ENCODE measurements around the gene RFC3.

Gene RFC3

DNA sequence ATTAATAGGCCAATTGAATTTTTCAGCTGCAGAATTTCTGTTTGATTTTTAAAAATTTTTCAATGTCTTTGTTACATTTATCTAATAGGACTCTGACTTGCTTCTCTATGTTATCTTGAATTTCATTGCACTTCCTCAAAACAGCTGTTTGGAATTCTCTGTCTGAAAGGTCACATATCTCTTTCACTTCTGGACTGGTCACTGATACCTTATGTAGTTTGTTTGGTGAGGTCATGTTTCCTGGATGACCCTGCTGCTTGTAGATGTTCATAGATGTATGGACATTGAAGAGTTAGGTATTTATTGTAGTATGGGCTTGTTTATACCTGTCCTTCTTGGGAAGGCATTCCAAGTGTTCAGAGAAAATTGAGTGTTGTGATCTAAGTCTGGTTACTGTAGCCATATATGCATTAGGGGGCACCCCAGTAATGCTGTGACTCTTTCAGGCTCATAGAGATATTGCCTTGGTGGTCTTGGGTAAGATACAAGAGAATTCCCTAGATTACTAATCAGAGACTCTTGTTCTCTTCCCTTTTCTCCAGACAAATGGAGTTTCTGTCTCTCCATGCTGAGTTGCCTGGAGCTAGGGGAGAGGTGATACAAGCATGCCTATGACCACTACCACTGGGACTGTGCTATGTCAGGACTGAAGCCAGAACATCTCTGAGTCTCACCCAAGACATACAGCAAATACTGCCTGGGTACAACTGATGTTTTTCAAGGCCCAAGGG is 27.8 kb downstream of the RFC3 start:
- Histone ChIP-seq H3K4me3 (ENCODE audit: low read depth in 1 of 2, low read length in 1 of 2) (no peak overlapping the region), H3K27ac (no peak overlapping the region), H3K27me3 (no peaks in the 10 kb centered on the region), H3K9me3 (no peaks in the 10 kb centered on the region), H3K4me1 (ENCODE audit: control insufficient read depth in 1 of 2, insufficient read depth in 1 of 2, low read depth in 1 of 2, low read length in 1 of 2) (no peaks in the 10 kb centered on the region), H3K36me3 (peaks cover 14% of the 10 kb centered on the region)
- TF ChIP-seq, protein P1, sequence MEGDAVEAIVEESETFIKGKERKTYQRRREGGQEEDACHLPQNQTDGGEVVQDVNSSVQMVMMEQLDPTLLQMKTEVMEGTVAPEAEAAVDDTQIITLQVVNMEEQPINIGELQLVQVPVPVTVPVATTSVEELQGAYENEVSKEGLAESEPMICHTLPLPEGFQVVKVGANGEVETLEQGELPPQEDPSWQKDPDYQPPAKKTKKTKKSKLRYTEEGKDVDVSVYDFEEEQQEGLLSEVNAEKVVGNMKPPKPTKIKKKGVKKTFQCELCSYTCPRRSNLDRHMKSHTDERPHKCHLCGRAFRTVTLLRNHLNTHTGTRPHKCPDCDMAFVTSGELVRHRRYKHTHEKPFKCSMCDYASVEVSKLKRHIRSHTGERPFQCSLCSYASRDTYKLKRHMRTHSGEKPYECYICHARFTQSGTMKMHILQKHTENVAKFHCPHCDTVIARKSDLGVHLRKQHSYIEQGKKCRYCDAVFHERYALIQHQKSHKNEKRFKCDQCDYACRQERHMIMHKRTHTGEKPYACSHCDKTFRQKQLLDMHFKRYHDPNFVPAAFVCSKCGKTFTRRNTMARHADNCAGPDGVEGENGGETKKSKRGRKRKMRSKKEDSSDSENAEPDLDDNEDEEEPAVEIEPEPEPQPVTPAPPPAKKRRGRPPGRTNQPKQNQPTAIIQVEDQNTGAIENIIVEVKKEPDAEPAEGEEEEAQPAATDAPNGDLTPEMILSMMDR (IDR thresholded peaks at IDR 0.05), result no peak

DNA sequence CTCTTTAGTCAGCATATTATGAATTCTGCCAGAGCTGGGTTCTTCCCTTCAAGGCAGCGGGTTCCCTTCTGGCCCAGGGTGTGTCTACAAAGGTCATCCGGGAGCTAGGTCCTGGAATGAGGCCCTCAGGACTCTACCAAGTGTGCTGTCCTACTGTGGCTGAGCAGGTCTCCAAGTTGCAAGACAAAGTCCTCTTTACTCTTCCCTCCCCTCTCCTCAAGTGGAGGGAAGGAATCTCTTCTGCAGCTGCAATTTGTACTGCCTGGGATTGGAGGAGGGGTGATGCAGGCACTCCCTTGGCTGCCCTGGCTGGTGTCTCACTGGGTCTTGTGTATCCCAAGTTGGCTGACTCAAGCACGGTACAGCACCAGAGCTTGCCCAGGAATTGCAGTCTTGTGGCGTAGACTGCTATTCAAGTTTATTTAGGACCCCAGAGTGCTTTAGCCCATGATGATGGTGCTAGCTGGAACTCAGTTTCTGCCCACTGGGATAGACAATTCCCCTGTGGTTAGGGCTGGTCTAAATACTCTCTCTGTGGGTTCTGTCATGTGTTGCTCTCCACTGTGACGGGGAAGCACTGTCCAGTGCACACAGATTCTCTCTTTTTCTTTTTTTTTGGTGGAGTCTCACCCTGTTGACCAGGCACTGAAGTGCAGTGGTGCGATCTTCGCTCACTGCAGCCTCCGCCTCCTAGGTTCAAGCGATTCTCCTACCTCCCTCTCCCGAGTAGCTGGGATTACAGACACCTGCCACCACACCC is 28.5 kb downstream of the RFC3 start:
- H3K27me3 ChIP-seq, result no peaks in the 10 kb centered on the region
- H3K36me3 ChIP-seq, result peaks cover 9% of the 10 kb centered on the region
- no peak overlapping the region for H3K4me3 ChIP-seq (ENCODE audit: low read depth in 1 of 2, low read length in 1 of 2)
- H3K27ac ChIP-seq, result no peak overlapping the region
- no peaks in the 10 kb centered on the region for H3K9me3 ChIP-seq
- TF ChIP-seq, protein P1 (IDR thresholded peaks at IDR 0.05), result no peak
- no peaks in the 10 kb centered on the region for H3K4me1 ChIP-seq (ENCODE audit: control insufficient read depth in 1 of 2, insufficient read depth in 1 of 2, low read depth in 1 of 2, low read length in 1 of 2)

DNA sequence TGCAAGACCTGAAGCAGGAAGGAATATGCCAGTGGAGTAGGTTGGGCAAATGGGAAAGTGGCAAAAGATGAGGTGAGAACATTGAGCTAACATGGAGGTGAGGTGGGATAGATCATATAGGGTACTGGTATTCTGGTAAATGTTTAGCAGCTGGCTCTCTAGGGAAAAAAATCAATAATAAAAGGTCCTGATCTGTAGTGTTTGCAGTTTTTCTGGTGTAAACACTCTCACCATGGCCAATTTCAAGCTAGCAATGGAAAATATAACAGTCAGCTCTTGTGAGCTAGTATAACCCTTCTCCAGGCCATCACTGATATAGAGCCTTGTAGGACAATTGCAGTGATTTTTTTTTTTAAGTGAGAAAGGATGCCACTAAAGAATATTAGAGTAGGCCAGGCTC is 31.3 kb downstream of the RFC3 start:
- H3K4me1 ChIP-seq (ENCODE audit: control insufficient read depth in 1 of 2, insufficient read depth in 1 of 2, low read depth in 1 of 2, low read length in 1 of 2), result no peaks in the 10 kb centered on the region
- H3K9me3 ChIP-seq, result no peaks in the 10 kb centered on the region
- no peak overlapping the region for H3K27ac ChIP-seq
- TF ChIP-seq, protein P1 (IDR thresholded peaks at IDR 0.05), result no peak
- peaks cover 9% of the 10 kb centered on the region for H3K36me3 ChIP-seq
- H3K27me3 ChIP-seq, result no peaks in the 10 kb centered on the region
- H3K4me3 ChIP-seq (ENCODE audit: low read depth in 1 of 2, low read length in 1 of 2), result no peak overlapping the region

DNA sequence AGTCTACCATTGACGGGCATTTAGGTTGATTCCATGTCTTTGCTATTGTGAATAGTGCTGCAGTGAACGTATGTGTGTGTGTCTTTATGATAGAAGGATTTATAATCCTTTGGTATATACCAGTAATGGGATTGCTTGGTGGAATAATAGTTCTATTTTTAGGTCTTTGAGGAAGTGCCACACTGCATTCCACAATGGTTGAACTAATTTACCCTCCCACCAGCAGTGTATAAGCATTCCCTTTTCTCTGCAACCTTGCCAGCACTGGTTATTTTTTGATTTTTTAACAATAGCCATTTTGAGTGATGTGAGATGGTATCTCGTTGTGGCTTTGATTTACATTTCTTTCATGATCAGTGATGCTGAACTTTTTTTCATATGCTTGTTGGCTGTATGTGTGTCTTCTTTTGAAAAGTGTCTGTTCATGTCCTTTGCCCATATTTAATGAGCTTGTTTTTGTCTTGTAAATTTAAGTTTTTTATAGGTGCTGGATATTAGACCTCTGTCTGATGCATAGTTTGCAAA is 37.5 kb downstream of the RFC3 start:
- TF ChIP-seq, protein P1 (IDR thresholded peaks at IDR 0.05), result no peak
- Histone ChIP-seq H3K36me3 (no peaks in the 10 kb centered on the region), H3K4me1 (ENCODE audit: control insufficient read depth in 1 of 2, insufficient read depth in 1 of 2, low read depth in 1 of 2, low read length in 1 of 2) (no peaks in the 10 kb centered on the region), H3K27me3 (no peaks in the 10 kb centered on the region), H3K27ac (no peak overlapping the region), H3K9me3 (no peaks in the 10 kb centered on the region), H3K4me3 (ENCODE audit: low read depth in 1 of 2, low read length in 1 of 2) (no peak overlapping the region)

DNA sequence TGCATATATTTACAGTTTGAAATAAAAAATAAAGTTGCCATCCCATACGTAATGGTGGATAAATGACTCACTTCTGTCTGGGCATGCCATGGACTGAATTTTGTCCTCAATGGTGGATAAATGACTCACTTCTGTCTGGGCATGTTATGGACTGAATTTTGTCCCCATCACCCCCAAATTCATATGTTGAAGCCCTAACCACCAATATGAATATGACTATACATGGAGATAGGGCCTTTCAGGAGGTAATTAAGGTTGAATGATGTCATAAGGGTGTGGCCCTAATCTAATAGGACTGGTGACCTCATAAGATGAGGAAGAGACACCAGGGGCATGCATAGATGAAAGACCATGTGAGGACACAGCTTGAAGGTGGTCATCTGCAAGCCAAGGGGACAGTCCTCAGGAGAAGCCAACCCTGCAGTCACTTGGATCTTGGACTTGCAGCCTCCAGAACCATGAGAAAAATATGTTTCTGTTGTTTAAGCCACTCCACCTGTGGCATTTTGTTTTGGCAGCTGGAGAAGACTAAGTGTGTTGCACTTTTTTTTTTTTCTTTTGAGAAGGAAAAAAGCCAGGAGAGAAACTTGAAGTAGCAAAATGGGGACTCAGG is 41.8 kb downstream of the RFC3 start:
- no peak overlapping the region for H3K27ac ChIP-seq

More for the DNA sequence above, 41.8 kb downstream of the RFC3 start:
- TF ChIP-seq, protein P1 (IDR thresholded peaks at IDR 0.05), result no peak
- Histone ChIP-seq H3K27me3 (no peaks in the 10 kb centered on the region), H3K4me3 (ENCODE audit: low read depth in 1 of 2, low read length in 1 of 2) (no peak overlapping the region), H3K9me3 (no peaks in the 10 kb centered on the region), H3K4me1 (ENCODE audit: control insufficient read depth in 1 of 2, insufficient read depth in 1 of 2, low read depth in 1 of 2, low read length in 1 of 2) (no peaks in the 10 kb centered on the region), H3K36me3 (no peaks in the 10 kb centered on the region)

Data from neutrophil (primary cell).